CD14-positive monocyte (primary cell): ENCODE data around the gene NR4A1. TPM values are rescaled to one million over a fixed set of nuclear protein-coding genes. Genes with fewer than 3 reads are reported as not detected.
A peak's percentile ranks its signal among the peaks of the same experiment; 100 is the strongest.

Experiments used
- DNase-seq, 3 donors: peaks; one replicate each; pipeline ENCODE4 v3.0.0-alpha.2; 2011 to 2022
- H2AFZ ChIP-seq: 2 replicates; pipeline ENCODE4 v1.6.0; 2012; ENCODE audit warnings: mild to moderate bottlenecking, low read depth, low read length, inconsistent platforms; ENCODE audit not compliant: insufficient read depth, poor library complexity, severe bottlenecking
- H3K27ac ChIP-seq, 2 donors: 1 replicate in 1 of 2; 2 replicates in 1 of 2; pipeline ENCODE4 v1.5.1; 2012 to 2013; ENCODE audit warnings: low read length in 2 of 2, control low read depth in 1 of 2, inconsistent platforms in 1 of 2, low read depth in 1 of 2, mild to moderate bottlenecking in 1 of 2
- H3K27me3 ChIP-seq, 2 donors: one replicate each; pipeline versions ENCODE4 v1.6.0 to v1.6.1; 2011 to 2013; ENCODE audit warnings: low read length in 2 of 2; ENCODE audit not compliant: control insufficient read depth in 2 of 2, insufficient read depth in 2 of 2
- H3K36me3 ChIP-seq, 2 donors: replicated peaks in 1 of 2; 1 replicate in 1 of 2; 2 replicates in 1 of 2; pipeline versions ENCODE4 v1.5.1 to v1.6.1; 2012 to 2013; ENCODE audit warnings: low read length in 2 of 2, control low read depth in 1 of 2, inconsistent platforms in 1 of 2, mild to moderate bottlenecking in 1 of 2; ENCODE audit not compliant: insufficient read depth in 2 of 2, control insufficient read depth in 1 of 2
- H3K4me1 ChIP-seq, 2 donors: 1 replicate in 1 of 2; 2 replicates in 1 of 2; pipeline versions ENCODE4 v1.5.1 to v1.6.1; 2012 to 2013; ENCODE audit warnings: low read length in 2 of 2, control low read depth in 1 of 2, inconsistent platforms in 1 of 2, mild to moderate bottlenecking in 1 of 2, moderate library complexity in 1 of 2; ENCODE audit not compliant: insufficient read depth in 2 of 2, control insufficient read depth in 1 of 2
- H3K4me2 ChIP-seq: replicated peaks from 2 replicates; pipeline ENCODE3; 2012; ENCODE audit warnings: low read length, moderate library complexity, mild to moderate bottlenecking; ENCODE audit not compliant: poor library complexity, severe bottlenecking; ENCODE audit errors: extremely low read depth
- H3K4me3 ChIP-seq, 3 experiments: fragments of 200-600 bp in 1 of 3; sonication (generic) in 1 of 3; replicated peaks in 1 of 3; 1 replicate in 2 of 3; 2 replicates in 1 of 3; pipeline ENCODE4 v1.5.1; 2011 to 2013; ENCODE audit warnings: low read length in 3 of 3, mild to moderate bottlenecking in 3 of 3, control low read depth in 2 of 3, low read depth in 2 of 3, inconsistent platforms in 1 of 3, moderate library complexity in 1 of 3
- H3K79me2 ChIP-seq: 2 replicates; pipeline ENCODE4 v1.6.0; 2012; ENCODE audit warnings: mild to moderate bottlenecking, control low read depth, inconsistent platforms, low read length, moderate library complexity; ENCODE audit not compliant: insufficient read depth
- H3K9ac ChIP-seq: 2 replicates; pipeline ENCODE4 v1.6.0; 2017; ENCODE audit warnings: low read length, mild to moderate bottlenecking; ENCODE audit not compliant: insufficient read depth, poor library complexity, severe bottlenecking
- H3K9me3 ChIP-seq, 2 donors: replicated peaks in 1 of 2; 1 replicate in 1 of 2; 2 replicates in 1 of 2; pipeline versions ENCODE4 v1.5.1 to v1.6.1; 2012 to 2013; ENCODE audit warnings: low read length in 2 of 2, control low read depth in 1 of 2; ENCODE audit not compliant: control insufficient read depth in 1 of 2, insufficient read depth in 1 of 2
- H4K20me1 ChIP-seq: 2 replicates; pipeline ENCODE4 v1.6.0; 2012; ENCODE audit warnings: mild to moderate bottlenecking, low read length, control low read depth, moderate library complexity; ENCODE audit not compliant: insufficient read depth
- H3K27ac Mint-ChIP-seq, 7 donors: one replicate each; pipeline ENCODE4 v1.8.0; 2020; ENCODE audit warnings: mild to moderate bottlenecking in 7 of 7, mixed read lengths in 7 of 7, moderate library complexity in 6 of 7, inconsistent platforms in 2 of 7
- H3K27me3 Mint-ChIP-seq, 3 donors: one replicate each; pipeline ENCODE4 v1.8.0; 2021 to 2022; ENCODE audit warnings: low read depth in 3 of 3, mild to moderate bottlenecking in 3 of 3, mixed read lengths in 3 of 3, moderate library complexity in 3 of 3, inconsistent platforms in 1 of 3
- H3K36me3 Mint-ChIP-seq, 2 donors: one replicate each; pipeline ENCODE4 v1.8.0; 2020; ENCODE audit warnings: mixed read lengths in 2 of 2, inconsistent platforms in 1 of 2, mild to moderate bottlenecking in 1 of 2
- H3K4me1 Mint-ChIP-seq: one replicate; pipeline ENCODE4 v1.8.0; 2020; ENCODE audit warnings: mild to moderate bottlenecking, mixed read lengths
- H3K4me3 Mint-ChIP-seq, 2 donors: one replicate each; pipeline ENCODE4 v1.8.0; 2020; ENCODE audit warnings: mild to moderate bottlenecking in 2 of 2, mixed read lengths in 2 of 2, moderate library complexity in 1 of 2
- H3K9me3 Mint-ChIP-seq, 7 donors: one replicate each; pipeline ENCODE4 v1.8.0; 2020 to 2022; ENCODE audit warnings: mixed read lengths in 7 of 7, mild to moderate bottlenecking in 6 of 7, moderate library complexity in 6 of 7, inconsistent platforms in 2 of 7
- WGBS: methylation state at CpG from one replicate; pipeline ENCODE4 v1.1.5; 2013; ENCODE audit warnings: missing lambda C conversion rate; ENCODE audit not compliant: insufficient coverage; 5-methylcytosine and 5-hydroxymethylcytosine counted together
- intact Hi-C, 2 donors: fragments of 100-400 bp; cut with micrococcal nuclease; formaldehyde crosslinking; loops; one replicate each; pipeline versions ENCODE4 v1.15.0 to v1.15.1; 2023
- polyA plus RNA-seq, 3 donors: library from polyadenylated mRNA; depleted of rRNA in 1 of 3; unstranded in 2 of 3; stranded (reverse) in 1 of 3; fragments of 300-500 nt in 2 of 3; fragments of >200 nt in 1 of 3; fragmentation: Illumina TruSeq in 2 of 3; gene quantifications; 1 replicate in 2 of 3; 2 replicates in 1 of 3; pipeline ENCODE4 v1.2.3, GENCODE V29; 2012 to 2021
- TF ChIP-seq, protein P1 (sequence below): fragments of 200-600 bp; IDR thresholded peaks from one replicate; pipeline ENCODE4 v1.8.0; 2022; ENCODE audit warnings: antibody characterized with exemption, mild to moderate bottlenecking

NR4A1 gene
- polyA plus RNA-seq, 3 donors, result 10.1 to 1,297 (median 41.4) TPM

DNA sequence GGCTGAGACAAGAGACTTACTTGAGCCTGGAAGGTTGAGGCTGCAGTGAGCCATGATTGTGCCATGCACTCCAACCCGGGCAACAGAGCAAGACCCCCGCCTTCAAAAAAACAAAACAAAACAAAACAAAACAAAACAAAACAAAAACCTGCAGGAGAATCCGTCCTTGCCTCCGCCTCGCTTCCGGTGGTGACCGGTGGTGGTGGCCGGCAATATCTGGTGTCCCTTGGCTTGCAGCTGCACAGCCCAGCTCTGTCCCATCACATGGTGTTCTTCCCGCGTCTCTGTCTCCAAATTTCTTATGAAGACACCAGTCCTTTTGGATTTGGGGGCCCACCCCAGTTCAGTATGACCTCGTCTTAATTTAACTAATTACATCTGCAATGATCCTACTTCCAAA is 38.2 kb downstream of the NR4A1 start:
- peaks cover 0 to 17% of the 10 kb centered on the region in 2 donors for H3K27me3 ChIP-seq
- H3K27me3 Mint-ChIP-seq, result peaks cover 16 to 53% (median 40%) of the 10 kb centered on the region in 3 donors
- intact Hi-C loops, result loop anchor here in 1 of 2 donors (5.0 kb wide), 1 partner anchor 33 kb away; no protein-coding TSS in a partner anchor
- H3K79me2 ChIP-seq, result no peaks in the 10 kb centered on the region
- H3K27ac Mint-ChIP-seq, result no peak overlapping the region
- H3K36me3 ChIP-seq, result no peaks in the 10 kb centered on the region
- no peaks in the 10 kb centered on the region for H3K9me3 ChIP-seq
- no peak overlapping the region for H2AFZ ChIP-seq
- H3K4me2 ChIP-seq, result no peak overlapping the region
- H3K4me1 ChIP-seq, result no peaks in the 10 kb centered on the region
- no peak overlapping the region for H3K9ac ChIP-seq
- WGBS, result 93% methylated on average over 9 of the region's 11 CpGs
- DNase-seq, result no peak
- no peaks in the 10 kb centered on the region for H3K4me1 Mint-ChIP-seq
- peaks cover 0 to 3% (median 0%) of the 10 kb centered on the region in 7 donors for H3K9me3 Mint-ChIP-seq
- H3K4me3 Mint-ChIP-seq, result no peak overlapping the region
- H3K36me3 Mint-ChIP-seq, result no peaks in the 10 kb centered on the region
- no peaks in the 10 kb centered on the region for H4K20me1 ChIP-seq
- no peak overlapping the region for H3K4me3 ChIP-seq
- TF ChIP-seq, protein P1, sequence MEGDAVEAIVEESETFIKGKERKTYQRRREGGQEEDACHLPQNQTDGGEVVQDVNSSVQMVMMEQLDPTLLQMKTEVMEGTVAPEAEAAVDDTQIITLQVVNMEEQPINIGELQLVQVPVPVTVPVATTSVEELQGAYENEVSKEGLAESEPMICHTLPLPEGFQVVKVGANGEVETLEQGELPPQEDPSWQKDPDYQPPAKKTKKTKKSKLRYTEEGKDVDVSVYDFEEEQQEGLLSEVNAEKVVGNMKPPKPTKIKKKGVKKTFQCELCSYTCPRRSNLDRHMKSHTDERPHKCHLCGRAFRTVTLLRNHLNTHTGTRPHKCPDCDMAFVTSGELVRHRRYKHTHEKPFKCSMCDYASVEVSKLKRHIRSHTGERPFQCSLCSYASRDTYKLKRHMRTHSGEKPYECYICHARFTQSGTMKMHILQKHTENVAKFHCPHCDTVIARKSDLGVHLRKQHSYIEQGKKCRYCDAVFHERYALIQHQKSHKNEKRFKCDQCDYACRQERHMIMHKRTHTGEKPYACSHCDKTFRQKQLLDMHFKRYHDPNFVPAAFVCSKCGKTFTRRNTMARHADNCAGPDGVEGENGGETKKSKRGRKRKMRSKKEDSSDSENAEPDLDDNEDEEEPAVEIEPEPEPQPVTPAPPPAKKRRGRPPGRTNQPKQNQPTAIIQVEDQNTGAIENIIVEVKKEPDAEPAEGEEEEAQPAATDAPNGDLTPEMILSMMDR, result no peak
- H3K27ac ChIP-seq, result no peak overlapping the region

- H3K4me1 ChIP-seq, result no peaks in the 10 kb centered on the region
- H3K79me2 ChIP-seq, result no peaks in the 10 kb centered on the region
- Mint-ChIP-seq H3K9me3 (peaks cover 0 to 4% (median 0%) of the 10 kb centered on the region in 7 donors), H3K36me3 (no peaks in the 10 kb centered on the region), H3K27me3 (peaks cover 20 to 53% (median 41%) of the 10 kb centered on the region in 3 donors), H3K4me1 (no peaks in the 10 kb centered on the region), H3K27ac (peak overlapping the region in 2 of 7 donors; percentile 28 to 58), H3K4me3 (no peak overlapping the region)
- H3K9ac ChIP-seq, result no peak overlapping the region
- H3K4me3 ChIP-seq, result no peak overlapping the region
- intact Hi-C loops, result no loop called here
- H3K27me3 ChIP-seq, result peaks cover 0 to 17% of the 10 kb centered on the region in 2 donors
- H2AFZ ChIP-seq, result no peak overlapping the region
- H4K20me1 ChIP-seq, result no peaks in the 10 kb centered on the region
- TF ChIP-seq, protein P1, result no peak
- H3K36me3 ChIP-seq, result no peaks in the 10 kb centered on the region
- no peaks in the 10 kb centered on the region for H3K9me3 ChIP-seq
- no peak for DNase-seq
- no peak overlapping the region for H3K4me2 ChIP-seq
- 72% methylated on average over 10 of the region's 10 CpGs for WGBS
- H3K27ac ChIP-seq, result no peak overlapping the region
Measured at GRCh38 chr12:52090291-52090690, 39.0 kb downstream of the NR4A1 start.
